Memory B cell (primary cell): ENCODE data around the gene ABCB7.
"Not testable (repeated sequence)": the region's sequence is repeated elsewhere in the genome, so short reads cannot be mapped to it uniquely, and the experiment has no call there.

Experiments used
- ATAC-seq: fragments of 150-1000 bp; cut with Tn5 transposase; 2 replicates; pipeline ENCODE4 v1.10.0; 2021; ENCODE audit warnings: low read depth, mild to moderate bottlenecking, moderate library complexity
- DNase-seq, 2 donors: peaks; one replicate each; pipeline ENCODE4 v3.0.0; 2022; ENCODE audit warnings: low spot score in 2 of 2
- H3K27ac Mint-ChIP-seq: one replicate; pipeline ENCODE4 v1.8.0; 2022; ENCODE audit warnings: mild to moderate bottlenecking, moderate library complexity, mixed read lengths
- H3K27me3 Mint-ChIP-seq: one replicate; pipeline ENCODE4 v1.8.0; 2022; ENCODE audit warnings: mixed read lengths
- H3K36me3 Mint-ChIP-seq: one replicate; pipeline ENCODE4 v1.8.0; 2022; ENCODE audit warnings: mild to moderate bottlenecking, mixed read lengths
- H3K4me1 Mint-ChIP-seq: one replicate; pipeline ENCODE4 v1.8.0; 2022; ENCODE audit warnings: mixed read lengths
- H3K4me3 Mint-ChIP-seq: one replicate; pipeline ENCODE4 v1.8.0; 2022; ENCODE audit warnings: mild to moderate bottlenecking, moderate library complexity, mixed read lengths
- H3K9me3 Mint-ChIP-seq: one replicate; pipeline ENCODE4 v1.8.0; 2022; ENCODE audit warnings: mixed read lengths

Gene ABCB7

DNA sequence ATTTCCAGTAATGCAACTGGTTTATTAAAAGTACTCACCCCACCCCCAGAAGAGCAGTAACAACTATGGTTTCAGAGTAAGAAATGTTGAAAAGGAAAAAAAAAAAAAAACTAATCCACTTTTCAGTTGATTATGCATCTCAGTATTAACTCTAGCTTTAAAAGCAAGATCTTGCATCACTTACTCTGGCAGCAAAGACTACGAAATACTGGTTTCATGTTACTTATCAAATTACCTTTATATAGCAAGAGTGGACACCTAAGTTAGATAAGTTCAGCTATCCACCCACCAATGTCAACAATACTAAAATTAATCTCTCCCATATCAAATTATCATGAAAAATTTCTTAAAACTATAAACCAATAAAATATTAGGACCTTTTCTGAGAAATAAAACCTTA is 105.0 kb downstream of the ABCB7 start:
- no peak overlapping the region for H3K4me3 Mint-ChIP-seq
- peaks cover 3% of the 10 kb centered on the region for H3K9me3 Mint-ChIP-seq
- H3K4me1 Mint-ChIP-seq = no peaks in the 10 kb centered on the region
- no peaks in the 10 kb centered on the region for H3K27me3 Mint-ChIP-seq
- no peak overlapping the region for H3K27ac Mint-ChIP-seq
- H3K36me3 Mint-ChIP-seq = peaks cover 7% of the 10 kb centered on the region
- DNase-seq = no peak
- no peak for ATAC-seq

DNA sequence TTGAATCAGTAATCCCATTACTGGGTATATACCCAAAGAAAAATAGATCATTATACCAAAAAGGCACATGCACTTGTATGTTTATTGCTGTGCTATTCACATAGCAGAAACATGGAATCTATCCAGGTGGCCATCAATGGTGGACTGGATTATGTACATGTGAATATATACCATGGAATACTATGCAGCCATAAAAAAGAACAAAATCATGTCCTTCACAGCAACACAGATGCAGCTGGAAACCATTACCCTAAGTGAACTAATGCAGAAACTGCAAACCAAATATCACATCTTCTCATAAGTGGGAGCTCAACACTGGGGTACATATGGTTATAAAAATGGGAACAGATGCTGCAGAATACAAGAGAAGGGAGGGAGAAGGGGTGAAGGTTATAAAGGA is 110.7 kb downstream of the ABCB7 start:
- Mint-ChIP-seq H3K4me1 (no peaks in the 10 kb centered on the region), H3K4me3 (no peak overlapping the region), H3K9me3 (peaks cover 3% of the 10 kb centered on the region), H3K27me3 (no peaks in the 10 kb centered on the region), H3K36me3 (peaks cover 3% of the 10 kb centered on the region), H3K27ac (no peak overlapping the region)
- no peak for ATAC-seq
- no peak for DNase-seq

DNA sequence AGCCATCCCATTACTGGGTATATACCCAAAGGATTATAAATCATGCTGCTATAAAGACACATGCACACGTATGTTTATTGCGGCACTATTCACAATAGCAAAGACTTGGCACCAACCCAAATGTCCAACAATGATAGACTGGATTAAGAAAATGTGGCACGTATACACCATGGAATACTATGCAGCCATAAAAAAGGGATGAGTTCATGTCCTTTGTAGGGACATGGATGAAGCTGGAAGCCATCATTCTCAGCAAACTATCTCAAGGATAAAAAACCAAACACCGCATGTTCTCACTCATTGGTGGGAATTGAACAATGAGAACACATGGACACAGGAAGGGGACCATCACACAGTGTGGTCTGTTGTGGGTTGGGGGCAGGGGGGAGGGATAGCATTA is 111.9 kb downstream of the ABCB7 start:
- H3K27me3 Mint-ChIP-seq, H3K9me3 Mint-ChIP-seq: not testable (repeated sequence)

GRCh38 chrX:75038925-75039324 is 117.2 kb downstream of the ABCB7 start:
- DNase-seq (no peak), ATAC-seq (no peak)
- no peak overlapping the region for H3K4me3 Mint-ChIP-seq
- no peak overlapping the region for H3K27ac Mint-ChIP-seq
- no peaks in the 10 kb centered on the region for H3K4me1 Mint-ChIP-seq
- no peaks in the 10 kb centered on the region for H3K27me3 Mint-ChIP-seq
- H3K36me3 Mint-ChIP-seq = peaks cover 2% of the 10 kb centered on the region
- peaks cover 13% of the 10 kb centered on the region for H3K9me3 Mint-ChIP-seq

More for the DNA sequence above, 111.9 kb downstream of the ABCB7 start:
- H3K36me3 Mint-ChIP-seq, H3K4me3 Mint-ChIP-seq, DNase-seq, ATAC-seq, H3K4me1 Mint-ChIP-seq, H3K27ac Mint-ChIP-seq: not testable (repeated sequence)
